SW480 (cell line): ENCODE data around the gene PPIL4.
"Not testable (repeated sequence)": the region's sequence is repeated elsewhere in the genome, so short reads cannot be mapped to it uniquely, and the experiment has no call there.

ENCODE experiments used
- DNase-seq: peaks from one replicate; pipeline ENCODE4 v3.0.0-alpha.2; 2016; ENCODE audit warnings: low spot score

The PPIL4 gene

DNA sequence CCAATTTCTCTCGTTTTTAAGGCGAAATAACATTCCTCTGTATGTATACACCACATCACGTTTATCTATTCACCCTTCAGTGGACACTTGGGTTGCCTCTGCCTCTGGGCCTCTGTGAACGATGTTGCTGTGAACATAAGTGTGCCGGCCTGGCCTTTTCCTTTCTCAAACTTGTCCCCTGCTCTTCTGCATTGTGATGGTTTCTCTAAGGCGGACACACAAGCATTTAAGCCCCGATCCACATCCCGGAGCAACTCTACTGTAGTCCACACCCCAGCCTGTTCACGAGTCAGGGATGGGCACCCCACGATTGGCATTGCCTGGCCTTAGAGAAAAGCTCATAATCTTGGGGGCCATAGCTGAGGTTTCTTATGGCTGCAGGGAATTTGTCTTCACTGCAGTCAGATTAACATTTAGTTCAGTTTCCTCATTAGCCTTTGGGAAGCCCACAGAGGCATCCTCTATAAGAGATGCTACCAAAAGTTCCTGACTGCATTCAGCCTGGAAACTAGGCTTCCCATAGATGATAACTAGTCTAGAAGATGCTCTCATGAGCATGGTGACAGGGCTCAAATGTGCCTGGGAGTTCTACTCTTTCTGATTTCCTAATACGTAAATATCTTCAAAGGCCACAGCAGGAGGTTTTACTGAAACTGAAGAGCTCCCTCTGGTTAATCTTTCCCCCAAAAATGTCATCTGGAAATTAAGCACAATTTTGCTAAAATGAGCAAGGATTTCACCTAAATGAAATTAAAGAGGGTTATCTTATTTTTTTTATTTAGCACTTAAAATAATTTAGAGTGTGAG is 61.8 kb downstream of the PPIL4 start:
- no peak for DNase-seq

DNA sequence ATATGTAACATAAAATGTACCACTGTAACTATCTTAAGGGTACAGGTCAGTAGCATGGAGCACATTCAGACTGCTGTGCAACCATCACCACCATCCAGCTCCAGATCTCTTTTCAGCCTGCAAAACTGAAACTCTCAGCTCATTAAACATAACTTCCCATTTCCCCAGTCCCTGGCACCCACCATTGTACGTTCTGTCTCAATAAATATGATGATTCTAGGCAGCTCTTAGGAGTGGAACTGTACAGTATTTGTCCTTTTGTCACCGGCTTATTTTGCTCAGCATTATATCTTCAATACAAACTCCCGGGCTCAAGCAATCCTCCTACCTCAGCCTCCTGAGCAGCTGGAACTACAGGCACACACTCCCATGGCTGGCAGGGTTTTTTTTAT is 62.5 kb downstream of the PPIL4 start:
- DNase-seq: no peak

DNA sequence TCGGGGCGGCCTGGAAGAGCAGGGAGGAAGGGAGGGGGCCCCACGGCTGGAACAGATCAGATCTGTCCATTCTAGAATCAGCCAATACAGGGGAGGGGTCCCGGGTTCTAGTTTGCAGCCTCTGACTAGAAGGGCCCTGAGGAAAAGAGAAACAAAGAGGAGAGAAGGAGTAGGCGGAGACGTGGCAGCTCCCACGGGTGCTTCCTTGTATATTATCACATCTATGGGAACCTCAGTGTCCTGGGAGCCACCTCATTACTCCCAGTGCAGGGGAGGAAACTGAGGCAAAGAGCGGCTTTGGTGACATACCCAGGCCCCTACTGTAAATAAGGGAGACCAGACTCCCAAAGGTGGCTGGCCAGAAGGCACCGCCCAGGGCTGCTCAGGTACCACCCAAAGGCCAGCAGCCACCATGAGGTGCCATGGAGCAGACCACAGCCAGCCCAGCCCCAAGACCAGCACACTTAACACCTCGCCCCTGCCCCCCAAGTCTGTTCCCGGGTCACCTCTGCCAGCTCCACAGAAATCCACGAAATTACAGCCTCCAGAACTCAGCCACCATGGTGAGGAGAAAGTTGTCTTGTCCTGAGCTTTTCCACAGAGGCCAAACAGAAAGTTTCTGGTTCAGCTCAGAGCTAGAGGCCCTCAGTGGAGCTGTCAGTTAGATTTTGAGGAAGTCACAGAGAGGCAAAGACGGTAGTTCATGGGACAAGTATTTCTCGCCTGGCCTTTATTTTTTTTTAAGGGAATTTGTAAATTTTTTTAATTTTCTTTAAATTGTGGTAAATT is 63.1 kb downstream of the PPIL4 start:
- no peak for DNase-seq

- no peak for DNase-seq
Measured at GRCh38 chr6:149480502-149481280, 65.2 kb downstream of the PPIL4 start.

DNA sequence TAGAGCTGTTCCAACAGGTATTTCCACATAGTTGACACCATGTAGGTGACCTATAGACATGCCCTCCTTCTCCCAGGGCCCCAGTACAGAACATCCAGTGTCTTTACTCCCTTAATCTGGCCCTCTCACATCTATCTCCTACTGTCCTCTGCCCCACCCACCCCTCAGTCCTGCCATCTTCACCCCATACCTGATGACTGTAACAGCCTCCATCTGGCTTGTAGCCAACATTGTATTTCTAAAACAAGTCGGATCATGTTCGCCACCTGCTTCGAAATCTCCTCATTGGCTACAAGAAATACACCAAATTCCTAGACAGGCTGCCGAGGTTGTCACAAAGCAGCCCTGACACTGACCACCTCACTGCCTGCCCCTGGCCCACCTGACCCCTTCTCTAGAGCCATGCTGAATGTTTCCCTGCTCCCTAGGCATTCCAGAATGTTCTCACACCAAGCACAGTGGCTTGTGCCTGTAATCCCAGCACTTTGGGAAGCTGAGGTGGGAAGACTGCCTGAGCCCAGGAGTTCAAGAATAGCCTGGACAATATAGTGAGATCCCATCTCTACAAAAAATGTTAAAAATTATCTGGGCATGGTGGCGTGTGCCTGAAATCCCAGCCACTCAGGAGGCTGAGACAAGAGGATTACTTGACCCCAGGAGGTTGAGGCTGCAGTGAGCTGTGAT is 67.1 kb downstream of the PPIL4 start:
- DNase-seq: no peak

DNA sequence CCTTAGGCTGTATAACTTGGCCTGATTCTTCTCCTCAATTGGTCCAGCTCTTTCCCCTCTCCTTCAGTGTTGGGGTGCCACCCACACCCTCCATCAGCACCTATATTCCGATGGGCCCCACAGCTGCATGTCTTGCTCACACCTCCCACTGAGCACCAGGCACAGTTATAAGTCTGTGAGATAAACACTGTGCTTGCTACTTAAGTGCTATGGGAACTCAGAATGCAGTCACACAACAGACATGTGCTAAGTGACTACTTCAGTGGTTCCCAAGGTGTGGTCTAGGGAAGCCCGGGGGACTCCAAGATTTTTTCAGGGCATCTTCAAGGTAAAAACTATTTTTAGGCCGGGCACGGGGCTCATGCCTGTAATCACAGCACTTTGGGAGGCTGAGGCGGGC is 68.3 kb downstream of the PPIL4 start:
- DNase-seq: no peak

DNA sequence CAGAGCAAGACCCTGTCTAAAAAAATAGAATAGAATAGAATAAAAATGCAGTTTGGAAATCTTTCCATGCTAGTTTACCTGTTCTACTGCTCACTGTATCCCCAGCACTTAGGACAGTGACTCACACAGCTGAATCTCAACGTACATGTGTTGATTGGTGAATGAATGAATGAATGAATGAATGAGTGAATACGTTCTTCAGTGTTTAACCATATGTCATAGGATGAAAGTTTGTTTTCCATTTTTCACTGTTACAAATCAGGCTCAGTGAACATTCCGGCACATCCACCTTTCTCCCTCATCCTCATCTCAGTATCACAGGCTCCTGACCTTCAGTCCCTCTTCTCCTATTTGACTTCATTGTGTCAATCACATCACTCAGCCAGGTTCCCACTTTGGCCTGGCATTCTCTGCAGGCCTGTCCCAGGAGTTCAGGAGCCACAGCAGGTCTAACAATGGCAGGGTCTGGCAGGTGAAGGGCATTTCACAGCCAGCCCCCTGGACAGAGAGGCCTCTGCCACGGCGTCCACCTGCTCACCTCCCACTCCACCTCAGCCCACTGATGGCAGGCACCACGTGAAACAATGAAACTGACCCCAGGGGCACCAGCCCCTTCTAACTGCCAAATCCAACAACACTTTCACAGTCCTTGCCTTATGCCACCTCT is 68.9 kb downstream of the PPIL4 start:
- DNase-seq: no peak

DNA sequence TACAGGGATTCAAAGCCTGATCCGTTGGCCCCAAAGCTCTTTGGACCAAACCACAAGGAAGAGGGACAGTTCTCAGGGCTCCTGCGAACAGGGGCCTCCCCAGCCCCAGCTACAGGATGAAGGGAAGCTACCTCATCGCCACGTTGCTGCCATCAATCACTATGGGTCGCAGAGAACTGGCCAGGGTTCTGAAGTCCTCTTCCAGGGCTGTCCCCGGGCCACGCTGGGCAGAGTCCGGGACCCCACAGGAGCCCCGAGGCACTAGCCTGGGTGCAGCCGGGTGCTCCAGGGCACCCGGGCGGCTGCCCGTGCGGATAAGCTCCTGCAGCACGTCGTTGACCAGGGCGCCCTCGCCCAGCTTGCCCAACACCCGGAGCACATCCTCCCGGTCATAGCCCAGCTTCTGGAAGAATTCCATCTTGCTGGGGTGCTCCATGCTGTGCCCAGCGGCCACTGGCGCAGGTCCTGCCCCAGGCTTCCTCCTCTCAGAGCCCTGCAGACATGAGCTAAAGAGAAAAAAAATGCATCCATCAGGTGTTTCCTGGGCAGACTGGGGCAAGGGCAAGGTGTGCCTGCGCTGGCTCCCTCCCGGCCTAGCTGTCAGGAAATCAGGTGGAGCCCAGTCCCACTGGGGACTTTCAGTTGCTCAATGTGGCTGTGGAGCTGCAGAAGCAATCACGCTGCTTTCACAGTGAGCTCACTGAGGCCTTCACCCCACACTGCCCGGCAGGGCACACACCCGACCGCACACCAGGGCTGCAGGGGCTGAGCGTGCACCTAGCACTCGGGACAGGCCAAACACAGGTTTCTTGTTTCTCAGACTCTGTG is 71.5 kb downstream of the PPIL4 start:
- DNase-seq: no peak

- DNase-seq: peak; percentile 77
Measured at GRCh38 chr6:149473080-149474052, 72.5 kb downstream of the PPIL4 start.

GRCh38 chr6:149472241-149472640 is 73.6 kb downstream of the PPIL4 start:
- DNase-seq: no peak

DNA sequence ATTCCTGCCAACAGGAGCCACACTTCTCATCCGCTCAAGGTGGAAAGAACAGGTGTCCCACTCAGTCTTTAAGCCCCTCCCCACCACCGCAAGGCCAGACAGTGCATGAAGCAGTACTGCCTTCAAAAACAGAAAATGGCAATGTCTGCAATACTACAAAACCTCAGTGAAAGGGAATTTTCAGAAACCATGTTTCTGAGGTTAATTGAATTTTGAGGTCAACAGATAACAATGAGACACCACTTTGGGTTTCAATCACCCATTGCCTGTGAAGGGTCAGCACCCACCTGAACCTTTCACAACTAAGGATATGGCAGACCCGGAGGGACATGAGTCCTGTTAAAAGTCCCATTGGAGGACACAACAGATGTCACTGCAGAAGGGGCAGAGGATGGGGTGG is 74.0 kb downstream of the PPIL4 start:
- DNase-seq: no peak

- DNase-seq: no peak
Measured at GRCh38 chr6:149470948-149471347, 74.9 kb downstream of the PPIL4 start.

DNA sequence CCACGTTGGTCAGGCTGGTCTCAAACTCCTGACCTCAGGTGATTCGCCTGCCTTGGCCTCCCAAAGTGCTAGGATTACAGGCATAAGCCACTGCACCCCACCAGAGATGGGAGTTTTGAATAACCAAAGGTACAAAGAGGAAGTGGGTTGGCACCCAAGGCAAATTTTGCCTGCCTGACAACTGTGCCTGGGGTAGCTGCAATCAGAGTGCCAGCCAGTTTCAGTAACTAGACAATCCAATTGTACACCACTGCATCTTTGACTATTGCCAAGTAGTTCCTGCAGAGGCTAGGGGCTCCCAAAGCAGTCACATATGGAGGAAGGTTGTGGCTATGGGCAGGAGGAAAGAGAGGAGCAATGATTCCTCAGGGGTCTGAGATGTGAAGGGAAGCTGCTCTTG is 77.7 kb downstream of the PPIL4 start:
- no peak for DNase-seq

- DNase-seq: no peak
Measured at GRCh38 chr6:149467265-149467664, 78.6 kb downstream of the PPIL4 start.

DNA sequence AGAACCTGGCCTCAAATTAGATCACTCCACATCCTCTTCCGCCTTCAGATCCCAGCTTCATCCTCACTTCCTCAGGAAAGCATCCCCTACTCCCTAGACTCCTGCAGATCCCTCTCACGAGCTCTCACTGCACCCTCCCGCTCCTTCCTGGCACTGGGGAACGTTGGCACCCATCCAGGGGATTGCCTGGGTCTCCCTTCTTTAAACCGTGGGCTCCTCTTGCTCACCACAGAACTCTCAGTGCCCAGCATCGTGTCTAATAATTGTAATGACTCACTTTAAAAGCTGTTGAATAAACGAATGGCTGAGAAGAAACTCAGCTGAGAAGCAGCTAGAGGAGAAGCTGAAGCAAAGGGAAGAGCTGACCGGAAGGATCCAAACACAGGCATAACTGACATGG is 81.4 kb downstream of the PPIL4 start:
- DNase-seq: no peak

DNA sequence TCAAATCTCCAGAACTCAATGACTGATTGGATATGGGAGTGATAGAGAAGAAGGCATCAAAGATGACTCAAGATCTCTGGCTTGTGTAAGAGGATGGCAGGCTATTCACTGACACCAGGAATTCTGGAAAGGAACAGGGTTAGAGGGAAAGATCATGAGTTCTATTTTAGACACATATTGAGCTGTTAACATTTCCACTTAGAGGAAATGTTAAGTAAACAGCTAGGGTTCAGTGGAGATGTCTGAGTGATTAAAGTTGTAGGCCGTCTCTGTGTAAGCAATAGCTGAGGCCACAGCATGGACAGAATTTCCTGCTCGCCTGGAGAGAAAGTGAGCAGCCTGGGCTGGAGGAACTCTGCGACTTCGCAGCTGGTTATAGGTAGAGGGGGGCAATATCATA is 82.1 kb downstream of the PPIL4 start:
- no peak for DNase-seq

- DNase-seq: not testable (repeated sequence)
Measured at GRCh38 chr6:149462712-149463111, 83.1 kb downstream of the PPIL4 start.

- no peak for DNase-seq
Measured at GRCh38 chr6:149461670-149462069, 84.2 kb downstream of the PPIL4 start.

GRCh38 chr6:149460249-149460648 is 85.6 kb downstream of the PPIL4 start:
- DNase-seq: not testable (repeated sequence)
